Measurements from ENCODE around the gene PTCSC3. TPM values are rescaled to one million over a fixed set of nuclear protein-coding genes. Genes with fewer than 3 reads are reported as not detected.

PTCSC3 gene
- total RNA-seq, 1 donor: not detected

DNA sequence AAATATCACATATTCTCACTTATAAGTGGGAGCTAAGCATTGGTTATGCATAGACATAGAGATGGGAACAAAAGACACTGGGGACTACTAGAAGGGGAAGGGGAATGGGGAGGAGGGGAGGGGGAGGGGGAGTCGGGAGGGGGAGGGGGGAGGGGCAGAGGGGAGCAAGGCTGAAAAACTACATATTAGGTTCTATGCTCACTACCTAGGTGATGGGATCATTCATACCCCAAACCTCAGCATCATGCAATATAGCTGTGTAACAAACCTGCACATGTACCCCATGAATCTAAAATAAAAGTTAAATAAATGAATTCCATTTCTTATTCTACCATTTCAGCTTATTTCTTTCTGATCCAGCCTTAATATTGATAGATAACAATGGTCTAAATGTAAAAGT lies 21.9 kb upstream of the PTCSC3 start:
- Histone ChIP-seq H2AFZ (ENCODE audit: low read length) (no peak overlapping the region), H3K4me2 (ENCODE audit: insufficient read depth, low read length) (no peak overlapping the region), H3K27me3 (ENCODE audit: insufficient read depth, low read length) (no peaks in the 10 kb centered on the region), H3K4me3 (ENCODE audit: insufficient read depth, low read length) (no peak overlapping the region), H4K20me1 (ENCODE audit: insufficient read depth, low read length) (no peaks in the 10 kb centered on the region), H3K9me3 (ENCODE audit: low read depth, low read length) (no peaks in the 10 kb centered on the region), H3K36me3 (ENCODE audit: insufficient read depth, low read length) (no peaks in the 10 kb centered on the region), H3K27ac (ENCODE audit: low read depth, low read length) (no peak overlapping the region), H3K79me2 (ENCODE audit: insufficient read depth, low read length) (no peaks in the 10 kb centered on the region), H3K4me1 (ENCODE audit: insufficient read depth, low read length) (no peaks in the 10 kb centered on the region)
- no peak for DNase-seq (ENCODE audit: insufficient read length, low spot score, missing footprints)
- TF ChIP-seq, protein P1, sequence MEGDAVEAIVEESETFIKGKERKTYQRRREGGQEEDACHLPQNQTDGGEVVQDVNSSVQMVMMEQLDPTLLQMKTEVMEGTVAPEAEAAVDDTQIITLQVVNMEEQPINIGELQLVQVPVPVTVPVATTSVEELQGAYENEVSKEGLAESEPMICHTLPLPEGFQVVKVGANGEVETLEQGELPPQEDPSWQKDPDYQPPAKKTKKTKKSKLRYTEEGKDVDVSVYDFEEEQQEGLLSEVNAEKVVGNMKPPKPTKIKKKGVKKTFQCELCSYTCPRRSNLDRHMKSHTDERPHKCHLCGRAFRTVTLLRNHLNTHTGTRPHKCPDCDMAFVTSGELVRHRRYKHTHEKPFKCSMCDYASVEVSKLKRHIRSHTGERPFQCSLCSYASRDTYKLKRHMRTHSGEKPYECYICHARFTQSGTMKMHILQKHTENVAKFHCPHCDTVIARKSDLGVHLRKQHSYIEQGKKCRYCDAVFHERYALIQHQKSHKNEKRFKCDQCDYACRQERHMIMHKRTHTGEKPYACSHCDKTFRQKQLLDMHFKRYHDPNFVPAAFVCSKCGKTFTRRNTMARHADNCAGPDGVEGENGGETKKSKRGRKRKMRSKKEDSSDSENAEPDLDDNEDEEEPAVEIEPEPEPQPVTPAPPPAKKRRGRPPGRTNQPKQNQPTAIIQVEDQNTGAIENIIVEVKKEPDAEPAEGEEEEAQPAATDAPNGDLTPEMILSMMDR (IDR thresholded peaks at IDR 0.05; ENCODE audit: extremely low read depth, low read depth, low read length): no peak

DNA sequence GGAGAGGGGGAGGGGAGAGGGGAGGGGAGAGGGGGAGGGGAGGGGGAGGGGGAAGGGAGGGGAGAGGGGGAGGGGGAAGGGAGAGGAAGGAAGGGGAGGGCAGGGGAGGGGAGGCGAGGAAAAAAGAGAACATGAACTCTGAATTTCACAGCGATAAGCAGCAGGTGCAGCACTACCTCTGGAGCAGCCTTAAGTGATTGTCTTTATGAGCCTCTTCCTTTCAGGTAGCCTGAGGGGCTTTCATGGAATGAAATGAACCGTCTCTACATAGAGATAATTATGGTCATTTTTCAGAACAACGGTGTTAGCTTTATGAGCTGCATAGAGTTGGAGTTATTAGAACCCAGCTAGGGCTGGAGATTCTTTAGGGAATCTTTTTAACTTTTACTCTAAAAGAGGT lies 18.1 kb upstream of the PTCSC3 start:
- Histone ChIP-seq H3K9me3 (ENCODE audit: low read depth, low read length) (no peaks in the 10 kb centered on the region), H2AFZ (ENCODE audit: low read length) (no peak overlapping the region), H3K79me2 (ENCODE audit: insufficient read depth, low read length) (no peaks in the 10 kb centered on the region), H4K20me1 (ENCODE audit: insufficient read depth, low read length) (no peaks in the 10 kb centered on the region), H3K27me3 (ENCODE audit: insufficient read depth, low read length) (no peaks in the 10 kb centered on the region), H3K4me2 (ENCODE audit: insufficient read depth, low read length) (no peak overlapping the region), H3K4me1 (ENCODE audit: insufficient read depth, low read length) (no peaks in the 10 kb centered on the region), H3K36me3 (ENCODE audit: insufficient read depth, low read length) (no peaks in the 10 kb centered on the region), H3K27ac (ENCODE audit: low read depth, low read length) (no peak overlapping the region), H3K4me3 (ENCODE audit: insufficient read depth, low read length) (no peak overlapping the region)
- no peak for DNase-seq (ENCODE audit: insufficient read length, low spot score, missing footprints)
- TF ChIP-seq, protein P1 (IDR thresholded peaks at IDR 0.05; ENCODE audit: extremely low read depth, low read depth, low read length): no peak

DNA sequence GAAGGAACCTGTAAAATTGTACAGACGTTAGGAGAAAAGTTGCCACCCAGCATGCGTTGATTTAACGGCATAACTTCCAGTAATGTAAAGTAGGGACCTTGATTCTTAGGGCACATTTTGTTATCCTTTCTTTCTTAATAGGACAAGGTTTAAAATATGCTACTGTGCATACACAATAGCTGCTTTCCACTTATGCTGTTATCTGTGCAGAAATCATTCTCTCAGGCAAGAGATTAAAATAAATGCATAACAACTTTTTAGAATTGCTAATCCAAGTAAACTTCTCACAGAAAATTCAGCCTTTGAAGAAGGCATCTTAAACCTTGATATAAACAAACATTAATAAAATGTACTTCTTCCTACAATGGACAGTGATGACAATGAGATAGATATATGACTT lies 16.0 kb upstream of the PTCSC3 start:
- no peaks in the 10 kb centered on the region for H3K36me3 ChIP-seq (ENCODE audit: insufficient read depth, low read length)
- H3K27me3 ChIP-seq (ENCODE audit: insufficient read depth, low read length): no peaks in the 10 kb centered on the region
- no peaks in the 10 kb centered on the region for H3K79me2 ChIP-seq (ENCODE audit: insufficient read depth, low read length)
- H3K27ac ChIP-seq (ENCODE audit: low read depth, low read length): no peak overlapping the region
- H3K9me3 ChIP-seq (ENCODE audit: low read depth, low read length): no peaks in the 10 kb centered on the region
- H2AFZ ChIP-seq (ENCODE audit: low read length): no peak overlapping the region
- no peaks in the 10 kb centered on the region for H3K4me1 ChIP-seq (ENCODE audit: insufficient read depth, low read length)
- H4K20me1 ChIP-seq (ENCODE audit: insufficient read depth, low read length): no peaks in the 10 kb centered on the region
- no peak for DNase-seq (ENCODE audit: insufficient read length, low spot score, missing footprints)
- H3K4me2 ChIP-seq (ENCODE audit: insufficient read depth, low read length): no peak overlapping the region
- TF ChIP-seq, protein P1 (IDR thresholded peaks at IDR 0.05; ENCODE audit: extremely low read depth, low read depth, low read length): no peak
- H3K4me3 ChIP-seq (ENCODE audit: insufficient read depth, low read length): no peak overlapping the region

DNA sequence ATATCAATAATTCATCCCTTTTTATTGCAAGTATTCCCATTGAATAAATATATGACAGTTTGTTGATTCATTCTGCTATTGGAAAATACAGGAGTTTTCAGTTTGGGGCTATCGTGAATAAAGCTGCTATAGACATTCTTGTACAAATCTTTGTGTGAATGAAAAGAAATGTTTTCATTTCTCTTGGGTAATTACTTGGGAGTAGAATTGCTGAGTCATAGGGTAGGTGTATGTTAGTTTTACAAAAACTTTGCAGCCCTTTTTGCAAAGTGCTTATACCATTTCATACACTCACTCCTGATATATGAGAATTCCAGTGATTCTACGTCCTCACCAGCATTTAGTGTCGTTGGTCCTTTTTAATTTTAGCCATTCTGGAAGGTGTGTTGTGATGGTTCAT lies 6.9 kb upstream of the PTCSC3 start:
- H3K9me3 ChIP-seq (ENCODE audit: low read depth, low read length): no peaks in the 10 kb centered on the region
- no peak for DNase-seq (ENCODE audit: insufficient read length, low spot score, missing footprints)
- TF ChIP-seq, protein P1 (IDR thresholded peaks at IDR 0.05; ENCODE audit: extremely low read depth, low read depth, low read length): no peak
- H4K20me1 ChIP-seq (ENCODE audit: insufficient read depth, low read length): no peaks in the 10 kb centered on the region
- no peak overlapping the region for H2AFZ ChIP-seq (ENCODE audit: low read length)
- no peak overlapping the region for H3K4me2 ChIP-seq (ENCODE audit: insufficient read depth, low read length)
- H3K36me3 ChIP-seq (ENCODE audit: insufficient read depth, low read length): no peaks in the 10 kb centered on the region
- no peaks in the 10 kb centered on the region for H3K27me3 ChIP-seq (ENCODE audit: insufficient read depth, low read length)
- H3K79me2 ChIP-seq (ENCODE audit: insufficient read depth, low read length): no peaks in the 10 kb centered on the region
- H3K27ac ChIP-seq (ENCODE audit: low read depth, low read length): no peak overlapping the region
- no peaks in the 10 kb centered on the region for H3K4me1 ChIP-seq (ENCODE audit: insufficient read depth, low read length)
- H3K4me3 ChIP-seq (ENCODE audit: insufficient read depth, low read length): no peak overlapping the region

Measured in osteoblast (primary cell).